ENCODE data around the gene MAP4K4. TPM values are rescaled to one million over a fixed set of nuclear protein-coding genes. Genes with fewer than 3 reads are reported as not detected.
"Not testable (repeated sequence)": the region's sequence is repeated elsewhere in the genome, so short reads cannot be mapped to it uniquely, and the experiment has no call there.

MAP4K4 gene
- total RNA-seq, 1 experiment from 2014 or later: 41.3 TPM

- no peak for DNase-seq (ENCODE audit: low read depth)
- in situ Hi-C loops (cut with HindIII; ENCODE audit: low pct_unique_long_range_greater_than_20kb, low sequenced_read_pairs): no loop called here
These were observed 35.9 kb downstream of the MAP4K4 start for GRCh38 chr2:101733257-101733993.

GRCh38 chr2:101734505-101735165, 37.1 kb downstream of the MAP4K4 start:
- no peak for DNase-seq (ENCODE audit: low read depth)
- in situ Hi-C loops (cut with HindIII; ENCODE audit: low pct_unique_long_range_greater_than_20kb, low sequenced_read_pairs): no loop called here

- in situ Hi-C loops (cut with HindIII; ENCODE audit: low pct_unique_long_range_greater_than_20kb, low sequenced_read_pairs): no loop called here
- no peak for DNase-seq (ENCODE audit: low read depth)
These were observed 37.6 kb downstream of the MAP4K4 start for GRCh38 chr2:101735166-101735533.

DNA sequence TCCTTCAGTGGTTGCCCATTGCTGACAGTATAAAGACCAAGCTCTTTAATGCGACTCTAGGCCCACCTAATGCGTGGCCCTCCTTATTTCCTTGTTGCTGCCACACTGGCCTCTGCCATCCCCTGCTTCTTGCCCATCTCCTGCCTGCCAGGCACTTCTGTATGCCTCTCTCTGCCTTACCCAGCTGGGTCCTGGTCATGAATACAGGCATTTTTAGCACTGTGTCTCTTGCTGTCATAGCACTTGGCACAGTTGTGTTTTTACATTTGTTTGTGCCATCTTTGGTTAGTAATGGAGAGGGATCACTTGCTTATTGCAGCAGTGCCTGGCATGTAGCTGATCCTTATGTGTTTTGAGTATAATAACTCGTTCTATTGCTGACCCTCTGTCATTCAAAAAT, 38.7 kb downstream of the MAP4K4 start:
- in situ Hi-C loops (cut with HindIII; ENCODE audit: low pct_unique_long_range_greater_than_20kb, low sequenced_read_pairs): no loop called here
- no peak for DNase-seq (ENCODE audit: low read depth)

- no peak for DNase-seq (ENCODE audit: low read depth)
- in situ Hi-C loops (cut with HindIII; ENCODE audit: low pct_unique_long_range_greater_than_20kb, low sequenced_read_pairs): no loop called here
These were observed 39.4 kb downstream of the MAP4K4 start for GRCh38 chr2:101736861-101737291.

DNA sequence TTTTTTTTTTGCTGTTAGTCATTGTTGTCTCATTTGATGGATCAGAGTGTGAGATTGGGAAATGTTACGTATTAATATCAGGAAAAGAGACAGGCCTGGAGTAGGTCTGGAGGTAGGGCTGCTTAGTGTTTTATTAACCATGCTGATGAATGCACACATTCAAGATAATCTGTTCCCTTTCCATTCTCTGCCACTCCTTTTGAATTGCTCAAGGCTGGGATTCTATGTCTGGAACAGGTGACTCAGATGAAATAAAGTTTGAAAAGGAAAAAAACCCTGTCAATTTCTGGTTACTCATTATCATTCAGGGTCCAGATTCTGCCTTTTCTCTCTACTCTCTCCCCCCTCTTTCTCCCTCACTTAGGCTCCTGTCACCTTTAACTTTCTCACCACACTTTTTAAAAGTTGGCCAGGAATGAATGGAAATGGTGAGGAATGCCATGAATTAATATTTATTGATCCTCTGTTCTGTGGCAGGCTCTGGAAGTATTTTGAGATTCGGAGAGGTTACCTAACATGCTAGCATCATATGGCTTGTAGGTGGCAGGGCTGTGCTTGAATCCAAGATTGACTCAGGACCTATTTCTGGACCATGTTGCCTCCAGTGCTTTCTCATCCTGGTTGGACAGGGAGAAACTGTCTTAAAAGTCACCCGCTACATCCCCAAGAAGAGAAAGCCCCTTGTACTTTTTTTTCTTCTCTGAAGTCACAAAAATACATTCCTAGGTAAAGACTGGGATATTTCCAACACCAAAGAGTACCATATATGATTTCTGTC, 40.2 kb downstream of the MAP4K4 start:
- in situ Hi-C loops (cut with HindIII; ENCODE audit: low pct_unique_long_range_greater_than_20kb, low sequenced_read_pairs): no loop called here
- peak; percentile 44 for DNase-seq (ENCODE audit: low read depth)

DNA sequence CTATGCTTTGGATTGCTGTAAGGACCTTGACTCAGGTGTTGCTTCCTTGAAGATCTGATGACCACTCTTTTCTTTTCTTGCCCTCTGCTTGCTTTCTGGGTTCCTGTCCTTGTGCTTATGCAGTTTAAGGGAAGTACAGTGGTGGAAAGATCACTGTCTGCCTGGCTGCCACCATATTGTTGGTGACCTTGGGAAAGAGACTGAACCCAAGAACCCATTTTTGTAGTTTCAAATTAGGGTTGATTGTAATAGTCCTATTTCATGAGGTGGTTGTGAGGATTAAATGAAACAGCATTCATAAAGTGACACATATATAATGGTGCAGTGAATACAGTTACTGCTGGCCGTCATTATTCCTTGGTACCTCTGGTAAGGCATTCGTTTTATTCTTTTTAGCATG, 41.1 kb downstream of the MAP4K4 start:
- no peak for DNase-seq (ENCODE audit: low read depth)
- in situ Hi-C loops (cut with HindIII; ENCODE audit: low pct_unique_long_range_greater_than_20kb, low sequenced_read_pairs): no loop called here

- DNase-seq (ENCODE audit: low read depth): no peak
- in situ Hi-C loops (cut with HindIII; ENCODE audit: low pct_unique_long_range_greater_than_20kb, low sequenced_read_pairs): no loop called here
These were observed 43.1 kb downstream of the MAP4K4 start for GRCh38 chr2:101740555-101740964.

DNA sequence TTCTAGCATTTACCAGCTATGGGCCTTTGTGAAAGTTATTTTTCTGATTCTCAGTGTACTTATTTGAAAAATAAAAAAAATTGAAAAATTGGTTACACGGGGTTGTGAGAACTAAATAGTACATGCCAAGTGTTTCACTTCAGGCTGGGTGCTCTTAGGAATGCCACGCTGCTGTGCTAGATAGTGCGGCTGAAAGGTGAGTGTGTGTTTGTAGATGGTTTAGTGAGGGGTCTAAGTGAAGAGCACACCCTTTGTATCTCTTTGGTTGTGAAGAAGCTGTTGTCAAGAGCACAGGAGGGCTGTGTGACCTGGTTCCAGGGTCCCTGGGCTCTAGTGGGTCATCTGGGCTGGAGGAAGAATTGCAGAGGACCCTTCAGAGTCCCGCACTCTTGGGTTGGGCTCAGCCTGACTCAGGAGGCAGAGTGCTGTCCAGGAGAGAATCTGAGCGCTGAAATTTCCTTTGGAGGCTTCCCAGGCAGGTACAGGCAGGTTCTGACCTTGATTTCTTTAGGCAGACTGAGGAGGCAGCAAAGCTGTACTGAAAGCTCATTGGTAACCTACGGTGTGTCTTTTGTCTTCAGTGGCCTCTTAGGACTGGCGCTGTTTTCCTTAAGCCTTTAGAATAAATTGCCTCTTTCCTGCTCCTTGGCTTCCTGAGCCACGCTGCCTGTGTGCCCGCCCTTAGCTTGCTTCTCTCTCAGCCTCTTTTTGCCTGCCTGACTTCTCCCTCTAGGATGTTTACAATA, 44.4 kb downstream of the MAP4K4 start:
- no peak for DNase-seq (ENCODE audit: low read depth)
- in situ Hi-C loops (cut with HindIII; ENCODE audit: low pct_unique_long_range_greater_than_20kb, low sequenced_read_pairs): no loop called here

DNA sequence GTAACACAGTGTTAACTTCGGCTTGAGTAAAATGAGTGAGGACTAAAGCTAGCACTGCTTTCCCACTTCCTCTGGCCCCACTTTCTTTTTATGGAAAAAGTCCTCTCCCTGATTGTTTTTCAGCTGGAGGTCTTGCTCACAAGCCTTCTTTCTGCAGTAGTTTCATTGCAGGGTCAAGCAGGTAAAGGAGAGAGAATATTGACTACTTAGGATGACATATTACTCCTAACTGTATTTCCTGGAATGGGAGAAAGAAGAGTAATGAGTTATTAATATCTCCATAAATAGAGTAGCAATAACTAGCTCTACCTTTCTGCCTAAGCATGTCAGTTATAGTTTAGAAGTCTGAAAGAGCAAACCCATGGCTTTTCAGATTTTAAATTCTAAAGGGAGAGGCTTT, 45.0 kb downstream of the MAP4K4 start:
- in situ Hi-C loops (cut with HindIII; ENCODE audit: low pct_unique_long_range_greater_than_20kb, low sequenced_read_pairs): no loop called here
- no peak for DNase-seq (ENCODE audit: low read depth)

GRCh38 chr2:101743288-101743687, 45.8 kb downstream of the MAP4K4 start:
- no peak for DNase-seq (ENCODE audit: low read depth)
- in situ Hi-C loops (cut with HindIII; ENCODE audit: low pct_unique_long_range_greater_than_20kb, low sequenced_read_pairs): no loop called here

DNA sequence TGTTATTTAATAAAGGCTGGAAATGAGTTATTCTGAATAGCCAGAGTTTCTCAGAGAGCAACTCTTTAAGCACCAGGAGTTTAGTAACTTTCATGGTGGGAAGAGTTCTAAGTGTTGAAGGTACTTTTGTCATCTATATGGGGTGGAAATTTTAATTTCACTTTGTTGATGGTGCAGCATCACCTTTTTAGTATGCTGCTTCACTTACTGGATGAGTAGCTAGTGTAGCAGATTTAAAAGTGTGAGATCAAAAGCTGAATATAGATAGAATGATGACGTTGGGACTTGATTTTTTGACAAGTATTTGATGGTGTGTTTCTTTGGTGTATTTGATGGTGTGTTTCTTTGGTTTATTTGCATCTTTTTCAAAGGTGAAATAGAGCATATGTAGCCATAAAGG, 47.3 kb downstream of the MAP4K4 start:
- DNase-seq (ENCODE audit: low read depth): no peak
- in situ Hi-C loops (cut with HindIII; ENCODE audit: low pct_unique_long_range_greater_than_20kb, low sequenced_read_pairs): no loop called here

GRCh38 chr2:101745711-101746694, 48.5 kb downstream of the MAP4K4 start:
- no peak for DNase-seq (ENCODE audit: low read depth)
- in situ Hi-C loops (cut with HindIII; ENCODE audit: low pct_unique_long_range_greater_than_20kb, low sequenced_read_pairs): no loop called here

DNA sequence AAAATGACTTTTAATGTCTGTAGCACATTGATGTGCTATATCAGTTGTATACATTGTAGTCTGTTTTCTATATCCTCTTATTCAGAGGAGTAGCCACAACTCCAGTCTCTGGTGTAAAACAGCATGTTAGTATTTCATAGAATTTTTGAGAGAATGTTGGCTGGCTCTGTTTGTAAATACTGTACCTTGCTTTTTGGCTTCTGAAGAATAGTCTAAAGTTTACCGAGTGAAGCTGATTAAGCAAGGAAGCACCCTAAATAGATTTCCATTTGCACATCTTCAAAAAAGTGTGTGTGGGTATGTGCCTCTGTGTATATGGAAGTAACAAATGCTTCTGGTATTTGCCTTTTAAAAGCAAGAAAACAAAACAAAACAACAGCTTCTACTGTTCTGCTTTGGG, 50.5 kb downstream of the MAP4K4 start:
- in situ Hi-C loops (cut with HindIII; ENCODE audit: low pct_unique_long_range_greater_than_20kb, low sequenced_read_pairs): no loop called here
- DNase-seq (ENCODE audit: low read depth): no peak

DNA sequence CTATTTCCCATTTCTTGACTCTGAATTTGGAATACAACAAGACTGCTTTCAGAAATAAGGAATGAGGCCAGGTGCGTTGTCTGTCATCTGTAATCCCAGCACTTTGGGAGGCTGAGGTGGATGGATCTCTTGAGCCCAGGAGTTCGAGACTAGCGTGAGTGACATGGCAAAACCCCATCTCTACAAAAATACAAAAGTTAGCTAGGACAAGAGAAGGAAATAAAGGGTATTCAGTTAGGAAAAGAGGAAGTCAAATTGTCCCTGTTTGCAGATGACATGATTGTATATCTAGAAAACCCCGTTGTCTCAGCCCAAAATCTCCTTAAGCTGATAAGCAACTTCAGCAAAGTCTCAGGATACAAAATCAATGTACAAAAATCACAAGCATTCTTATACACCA, 51.0 kb downstream of the MAP4K4 start:
- DNase-seq (ENCODE audit: low read depth); in situ Hi-C loops (cut with HindIII; ENCODE audit: low pct_unique_long_range_greater_than_20kb, low sequenced_read_pairs): not testable (repeated sequence)

- DNase-seq (ENCODE audit: low read depth): no peak
- in situ Hi-C loops (cut with HindIII; ENCODE audit: low pct_unique_long_range_greater_than_20kb, low sequenced_read_pairs): no loop called here
These were observed 53.2 kb downstream of the MAP4K4 start for GRCh38 chr2:101750688-101751087.

DNA sequence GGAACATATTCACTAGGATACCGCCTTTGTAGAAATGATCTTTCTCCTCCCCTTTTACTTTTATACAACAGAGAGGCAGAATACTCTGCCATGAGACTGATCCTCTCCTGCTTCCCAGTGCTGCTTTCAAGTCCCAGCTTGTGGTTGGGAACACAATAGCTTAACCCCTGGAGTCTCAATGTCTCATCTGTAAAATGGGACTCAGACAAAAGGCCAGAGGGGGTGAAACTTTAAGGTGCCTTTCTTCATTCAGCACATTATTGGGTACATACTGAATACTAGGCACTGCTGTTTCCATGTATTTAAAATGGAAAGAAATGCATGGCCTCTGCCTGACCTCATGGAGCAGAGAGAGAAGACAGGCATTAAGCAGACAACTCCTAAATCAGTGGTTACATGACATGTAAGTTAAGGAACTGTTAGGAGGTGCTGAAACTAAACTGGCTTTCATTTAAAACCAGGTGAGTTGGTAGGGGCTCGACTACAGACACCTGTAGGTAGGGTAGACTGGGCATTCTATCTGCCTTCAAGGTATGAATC, 53.8 kb downstream of the MAP4K4 start:
- DNase-seq (ENCODE audit: low read depth): no peak
- in situ Hi-C loops (cut with HindIII; ENCODE audit: low pct_unique_long_range_greater_than_20kb, low sequenced_read_pairs): no loop called here
